Stimulated activated CD8-positive, alpha-beta memory T cell treated with anti-CD3 and anti-CD28 coated beads, Interleukin-4, amount 100 ng/mL, for 48 hours (primary cell): Measurements from ENCODE around the gene RCC1.
A peak's percentile ranks its signal among the peaks of the same experiment; 100 is the strongest.
"Not testable (repeated sequence)": the region's sequence is repeated elsewhere in the genome, so short reads cannot be mapped to it uniquely, and the experiment has no call there.

Source experiments
- DNase-seq: peaks from one replicate; pipeline ENCODE4 v3.0.0-alpha.2; 2020

Gene RCC1

DNA sequence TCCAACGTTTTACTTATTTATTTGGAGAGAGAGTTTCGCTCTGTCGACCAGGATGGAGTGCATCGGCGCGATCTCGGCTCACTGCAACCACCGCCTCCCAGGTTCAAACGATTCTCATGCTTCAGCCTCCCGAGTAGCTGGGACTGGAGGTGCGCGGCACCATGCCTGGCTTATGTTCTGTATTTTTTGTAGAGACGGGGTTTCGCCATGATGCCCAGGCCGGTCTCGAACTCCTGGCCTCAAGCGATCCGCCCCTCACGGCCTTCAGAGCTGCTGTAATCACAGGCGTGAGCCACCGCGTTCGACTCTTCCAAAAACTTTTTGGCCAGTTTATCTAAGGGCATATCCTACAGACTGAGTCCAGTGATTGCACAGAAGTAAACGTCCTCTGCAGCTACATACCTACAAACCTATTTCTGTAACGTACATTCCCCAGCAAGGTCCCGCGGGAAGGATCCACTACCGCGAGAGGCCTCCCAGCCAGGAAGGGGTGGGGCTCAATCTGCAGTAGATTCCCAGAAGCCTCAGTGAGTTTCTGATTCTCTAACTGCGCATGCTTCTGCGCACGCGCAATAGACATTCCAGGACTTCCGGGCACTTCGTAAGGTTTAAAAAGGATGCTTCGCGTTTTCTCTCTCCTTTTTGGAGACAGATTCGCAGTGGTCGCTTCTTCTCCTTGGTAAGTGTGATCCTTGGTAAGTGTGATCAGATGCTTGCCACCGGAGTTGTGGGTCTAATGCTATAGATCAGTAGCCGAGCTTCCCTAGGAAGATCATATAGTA, at the start of gene RCC1:
TSS of gene RCC1 (plus strand) at position 638 of the 782 bp plus-strand sequence. CDS start 23,824 bp downstream, outside the sequence.
- DNase-seq = peak; percentile 95

DNA sequence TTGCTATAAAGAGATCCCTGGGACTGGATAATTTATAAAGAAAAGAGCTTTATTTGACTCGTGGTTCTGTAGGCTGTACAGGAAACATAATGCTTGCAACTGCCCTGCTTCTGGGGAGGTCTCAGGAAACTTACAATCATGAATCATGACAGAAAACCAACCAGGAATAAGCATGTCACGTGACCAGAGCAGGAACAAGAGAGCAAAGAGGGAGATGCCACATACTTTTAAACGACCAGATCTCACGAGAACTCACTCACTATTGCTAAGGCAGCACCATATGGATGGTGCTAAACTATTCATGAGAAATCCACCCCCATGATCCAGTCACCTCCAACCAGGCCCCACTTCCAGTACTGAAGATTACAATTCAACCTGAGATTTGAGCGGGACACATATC, 49.8 kb upstream of the RCC1 start:
- no peak for DNase-seq

GRCh38 chr1:28457678-28458077, 48.2 kb upstream of the RCC1 start:
- DNase-seq = no peak

DNA sequence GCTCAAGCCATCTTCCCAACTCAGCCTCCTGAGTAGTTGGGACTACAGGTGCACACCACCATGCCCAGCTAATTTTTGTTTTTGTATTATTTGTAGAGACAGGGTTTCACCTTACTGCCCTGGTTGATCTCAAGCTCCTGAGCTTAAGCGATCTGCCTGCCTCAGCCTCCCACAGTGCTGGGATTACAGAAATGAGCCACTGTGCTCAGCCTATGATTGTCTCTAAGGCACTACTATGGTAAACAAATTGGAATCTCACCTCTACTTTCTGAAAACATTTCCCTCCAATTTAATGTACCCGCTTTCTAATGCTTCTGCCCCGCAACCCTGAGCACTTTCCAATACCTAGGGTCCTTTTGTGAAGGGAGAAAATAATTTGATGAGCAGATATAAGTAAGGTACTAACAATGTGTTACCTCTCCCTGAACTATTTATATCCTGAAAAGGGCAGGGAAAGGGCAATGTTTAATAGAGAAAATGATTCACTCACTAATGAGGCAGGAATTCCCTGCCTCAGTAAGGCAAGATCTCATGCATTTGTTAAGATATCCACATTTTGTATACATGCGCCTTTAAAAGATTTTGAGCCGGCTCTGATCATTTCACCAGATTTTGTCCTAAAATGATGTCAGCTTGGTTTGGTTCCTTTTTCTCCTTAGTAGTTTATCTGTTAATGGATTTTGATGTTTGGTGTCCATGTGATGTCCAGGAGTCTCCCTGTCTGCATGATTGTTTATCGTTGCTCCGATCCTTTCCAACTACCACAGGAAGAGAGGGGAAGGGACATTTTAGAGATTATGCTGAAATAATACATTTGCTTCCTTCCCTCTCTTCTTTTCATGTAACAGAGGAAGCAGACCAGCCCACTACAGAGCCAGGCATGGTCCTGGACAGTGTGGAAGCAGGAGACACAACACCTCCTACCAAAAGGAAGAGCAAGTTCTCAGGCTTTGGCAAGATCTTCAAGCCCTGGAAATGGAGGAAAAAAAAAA, 47.3 kb upstream of the RCC1 start:
- no peak for DNase-seq

GRCh38 chr1:28466226-28466778, 39.5 kb upstream of the RCC1 start:
- no peak for DNase-seq

DNA sequence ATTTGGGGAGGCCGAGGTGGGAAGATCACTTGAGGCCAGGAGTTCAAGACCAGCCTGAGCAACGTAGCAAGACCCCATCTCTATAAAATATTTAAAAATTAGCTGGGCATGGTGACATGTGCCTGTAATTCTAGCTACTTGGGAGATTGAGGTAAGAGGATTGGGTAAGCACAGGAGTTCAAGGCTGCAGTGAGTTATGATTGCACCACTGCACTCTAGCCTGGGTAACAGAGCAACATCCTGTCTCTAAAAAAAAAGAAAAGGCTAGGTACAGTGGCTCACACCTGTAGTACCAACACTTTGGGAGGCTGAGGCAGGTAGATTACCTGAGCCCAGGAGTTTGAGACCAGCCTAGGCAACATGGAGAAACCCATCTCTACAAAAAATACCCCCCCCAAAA, 35.7 kb upstream of the RCC1 start:
- DNase-seq = no peak

DNA sequence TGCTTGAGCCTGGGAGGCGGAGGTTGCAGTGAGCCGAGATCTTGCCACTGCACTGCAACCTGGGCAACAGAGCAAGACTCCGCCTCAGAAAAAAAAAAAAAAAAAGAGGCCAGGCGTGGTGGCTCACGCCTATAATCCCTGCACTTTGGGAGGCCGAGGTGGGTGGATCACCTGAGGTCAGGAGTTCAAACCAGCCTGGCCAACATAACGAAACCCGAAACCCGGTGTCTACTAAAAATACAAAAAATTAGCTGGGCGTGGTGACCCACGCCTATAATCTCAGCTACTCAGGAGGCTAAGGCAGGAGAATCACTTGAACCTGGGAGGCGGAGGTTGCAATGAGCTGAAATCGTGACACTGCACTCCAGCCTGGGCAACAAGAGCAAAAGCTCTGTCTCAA, 26.3 kb upstream of the RCC1 start:
- not testable (repeated sequence) for DNase-seq

GRCh38 chr1:28480308-28480707, 25.5 kb upstream of the RCC1 start:
- no peak for DNase-seq

DNA sequence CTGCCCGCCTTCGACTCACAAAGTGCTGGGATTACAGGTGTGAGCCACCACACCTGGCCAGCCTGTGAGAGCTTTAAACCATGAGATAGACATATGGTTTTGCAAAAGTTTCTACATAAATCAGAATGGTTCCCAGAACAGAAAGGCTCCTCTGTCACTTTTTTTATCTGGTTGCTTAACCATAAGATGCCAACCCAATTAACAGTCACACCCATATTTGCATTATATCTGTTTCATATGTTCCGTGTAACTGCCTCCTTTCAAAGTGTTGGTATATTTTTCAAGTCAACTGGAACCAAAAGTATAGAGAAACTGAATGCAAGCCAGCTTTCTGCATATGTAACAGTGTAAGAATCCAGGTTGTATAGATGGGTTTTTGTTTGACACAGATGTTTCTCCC, 23.7 kb upstream of the RCC1 start:
- DNase-seq = no peak

- DNase-seq = no peak
Observed at GRCh38 chr1:28482702-28483101, 23.1 kb upstream of the RCC1 start.

- DNase-seq = no peak
Observed at GRCh38 chr1:28494737-28495136, 11.1 kb upstream of the RCC1 start.

- DNase-seq = no peak
Observed at GRCh38 chr1:28499553-28499952, 6.3 kb upstream of the RCC1 start.

DNA sequence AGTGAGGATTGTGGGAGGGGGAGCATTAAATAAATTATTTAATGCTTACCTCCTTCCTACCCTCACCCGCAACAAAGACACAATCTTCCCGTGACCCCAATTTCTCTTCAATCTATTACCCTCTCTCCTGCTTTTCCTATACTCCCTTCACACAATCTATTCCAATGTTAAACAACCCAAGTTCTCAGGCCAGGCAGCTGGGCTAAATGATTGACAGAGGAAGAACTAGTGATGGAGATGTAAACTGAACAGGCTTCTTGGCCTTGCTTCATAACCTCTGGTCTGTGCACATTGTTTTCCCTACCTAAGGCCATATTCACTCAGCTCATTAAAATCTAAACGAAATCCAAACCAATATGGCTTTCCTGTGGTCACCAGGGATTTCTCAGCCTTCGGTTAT, 3.9 kb upstream of the RCC1 start:
- DNase-seq = no peak

GRCh38 chr1:28503117-28503516, 2.7 kb upstream of the RCC1 start:
- DNase-seq = no peak

- DNase-seq = no peak
Observed at GRCh38 chr1:28506907-28507246, 1.0 kb downstream of the RCC1 start.

DNA sequence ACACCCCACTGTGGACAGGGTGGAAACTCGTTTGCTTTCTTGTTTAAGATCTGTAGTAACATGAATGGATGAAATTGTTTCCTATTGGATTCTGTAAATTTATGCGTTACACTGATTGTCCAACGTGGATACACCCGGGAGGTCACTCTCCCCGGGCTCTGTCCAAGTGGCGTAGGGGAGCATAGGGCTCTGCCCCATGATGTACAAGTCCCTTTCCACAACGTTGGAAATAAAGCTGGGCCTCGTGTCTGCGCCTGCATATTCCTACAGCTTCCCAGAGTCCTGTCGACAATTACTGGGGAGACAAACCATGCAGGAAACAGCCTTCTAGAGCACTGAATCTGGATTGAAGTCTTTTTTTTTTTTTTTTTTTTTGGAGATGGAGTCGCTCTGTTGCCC, 1.4 kb downstream of the RCC1 start:
- peak; percentile 60 for DNase-seq

GRCh38 chr1:28507646-28508434, 2.0 kb downstream of the RCC1 start:
- peak; percentile 50 for DNase-seq

DNA sequence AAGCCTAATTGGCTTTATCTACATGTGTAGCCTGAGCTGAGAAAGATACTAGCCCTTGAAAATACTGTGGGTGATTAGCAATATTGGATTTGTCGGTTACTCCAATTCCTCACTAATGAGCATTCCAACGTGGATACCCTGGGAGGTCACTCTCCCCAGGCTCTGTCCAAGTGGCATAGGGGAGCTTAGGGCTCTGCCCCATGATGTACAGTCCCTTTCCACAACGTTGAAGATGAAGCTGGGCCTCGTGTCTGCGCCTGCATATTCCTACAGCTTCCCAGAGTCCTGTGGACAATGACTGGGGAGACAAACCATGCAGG, 2.6 kb downstream of the RCC1 start:
- DNase-seq = peak; percentile 51

DNA sequence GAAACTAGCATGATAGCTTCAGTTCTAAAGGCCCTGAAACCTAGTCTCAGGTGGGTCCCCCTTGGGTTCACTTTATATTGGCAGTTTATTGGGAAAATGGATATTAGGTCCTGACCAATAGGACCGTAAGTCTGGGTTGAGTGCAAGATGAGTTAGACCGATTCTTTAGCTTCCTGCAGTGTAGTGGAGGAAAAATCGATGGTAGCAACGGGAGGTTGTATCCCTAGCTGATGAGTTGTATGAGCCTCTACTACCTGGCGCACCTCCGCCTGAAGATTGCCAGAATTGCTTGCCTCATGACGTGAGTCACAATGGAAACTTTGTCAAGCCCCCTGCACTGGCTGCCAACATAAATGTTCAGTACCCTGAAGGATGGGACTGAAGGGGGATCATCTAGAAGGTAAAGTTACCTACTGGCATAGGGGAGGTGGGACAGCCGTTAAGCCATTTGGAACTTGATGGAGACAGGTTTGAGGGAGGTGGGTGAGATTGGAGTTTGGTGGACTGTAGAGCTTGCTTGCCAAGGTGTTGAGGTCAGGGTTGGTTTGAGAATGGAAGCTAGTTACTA, 3.9 kb downstream of the RCC1 start:
- DNase-seq = peak; percentile 66

DNA sequence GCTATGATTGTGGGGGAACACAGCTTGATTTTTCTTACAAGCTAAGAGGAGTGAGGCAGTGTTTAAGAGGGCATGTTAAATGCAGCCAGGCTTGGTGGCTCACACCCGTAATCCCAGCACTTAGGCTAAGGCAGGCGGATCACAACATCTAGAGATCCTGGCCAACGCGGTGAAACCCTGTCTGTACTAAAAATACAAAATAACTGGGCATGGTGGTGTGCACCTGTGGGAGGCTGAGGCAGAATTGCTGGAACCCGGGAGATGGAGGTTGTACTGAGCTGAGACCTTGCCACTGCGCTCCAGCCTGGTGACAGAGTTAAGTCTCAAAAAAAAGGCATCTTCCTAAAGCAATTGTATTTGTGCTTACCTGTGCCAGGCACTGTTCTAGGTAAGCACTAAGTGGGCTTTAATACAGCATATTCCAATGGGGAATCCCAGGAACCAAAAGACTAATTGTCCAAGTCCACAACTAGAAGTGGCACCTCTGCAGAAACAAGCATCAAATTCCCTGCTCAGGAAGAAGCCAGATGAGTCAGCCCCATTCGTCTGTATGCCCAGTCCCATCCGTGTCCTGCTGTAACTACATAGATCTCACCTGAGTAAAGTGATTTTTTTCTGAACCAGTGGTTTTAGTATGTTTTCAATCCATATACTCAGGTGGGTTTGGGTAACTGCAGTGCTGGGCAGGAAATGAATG, 4.6 kb downstream of the RCC1 start:
- peak; percentile 74 for DNase-seq

GRCh38 chr1:28510970-28511440, 5.2 kb downstream of the RCC1 start:
- peak; percentile 60 for DNase-seq
